Stimulated activated effector memory CD8-positive, alpha-beta T cell treated with anti-CD3 and anti-CD28 coated beads, Interleukin-12 subunit alpha, Interleukin-12 subunit beta, amount 100 ng/mL, for 72 hours (primary cell): Measurements from ENCODE around the gene SLC1A2.

ENCODE experiments used
- ATAC-seq: fragments of 150-1000 bp; cut with Tn5 transposase; 2 replicates; pipeline ENCODE4 v1.10.0; 2021
- DNase-seq, 2 donors: peaks; one replicate each; pipeline ENCODE4 v3.0.0; 2021 to 2022; ENCODE audit warnings: low spot score in 2 of 2
- H3K27ac Mint-ChIP-seq: one replicate; pipeline ENCODE4 v1.8.0; 2022; ENCODE audit warnings: mild to moderate bottlenecking, mixed read lengths
- H3K36me3 Mint-ChIP-seq: one replicate; pipeline ENCODE4 v1.8.0; 2022; ENCODE audit warnings: mild to moderate bottlenecking, mixed read lengths
- H3K4me1 Mint-ChIP-seq: one replicate; pipeline ENCODE4 v1.8.0; 2022; ENCODE audit warnings: mixed read lengths
- H3K4me3 Mint-ChIP-seq: one replicate; pipeline ENCODE4 v1.8.0; 2022; ENCODE audit warnings: mild to moderate bottlenecking, mixed read lengths
- H3K9me3 Mint-ChIP-seq: one replicate; pipeline ENCODE4 v1.8.0; 2022; ENCODE audit warnings: mixed read lengths

SLC1A2 gene

GRCh38 chr11:35241083-35241482, 178.3 kb downstream of the SLC1A2 start:
- H3K27ac Mint-ChIP-seq, result no peak overlapping the region
- peaks cover 6% of the 10 kb centered on the region for H3K36me3 Mint-ChIP-seq
- H3K4me1 Mint-ChIP-seq, result peaks cover 41% of the 10 kb centered on the region
- H3K9me3 Mint-ChIP-seq, result no peaks in the 10 kb centered on the region
- DNase-seq (no peak), ATAC-seq (no peak)
- H3K4me3 Mint-ChIP-seq, result no peak overlapping the region

GRCh38 chr11:35239471-35240075, 179.8 kb downstream of the SLC1A2 start:
- H3K4me1 Mint-ChIP-seq, result peaks cover 50% of the 10 kb centered on the region
- ATAC-seq, result no peak
- DNase-seq, result no peak

GRCh38 chr11:35238882-35239281, 180.5 kb downstream of the SLC1A2 start:
- H3K4me1 Mint-ChIP-seq, result peaks cover 57% of the 10 kb centered on the region
- H3K9me3 Mint-ChIP-seq, result peaks cover 2% of the 10 kb centered on the region
- ATAC-seq, result no peak
- no peak overlapping the region for H3K27ac Mint-ChIP-seq
- H3K4me3 Mint-ChIP-seq, result no peak overlapping the region
- peaks cover 6% of the 10 kb centered on the region for H3K36me3 Mint-ChIP-seq
- no peak for DNase-seq

More at GRCh38 chr11:35239471-35240075, 179.8 kb downstream of the SLC1A2 start:
- H3K36me3 Mint-ChIP-seq, result peaks cover 6% of the 10 kb centered on the region
- no peak overlapping the region for H3K4me3 Mint-ChIP-seq
- no peaks in the 10 kb centered on the region for H3K9me3 Mint-ChIP-seq
- no peak overlapping the region for H3K27ac Mint-ChIP-seq

- H3K4me3 Mint-ChIP-seq, result no peak overlapping the region
- peaks cover 56% of the 10 kb centered on the region for H3K4me1 Mint-ChIP-seq
- peaks cover 10% of the 10 kb centered on the region for H3K36me3 Mint-ChIP-seq
- peaks cover 2% of the 10 kb centered on the region for H3K9me3 Mint-ChIP-seq
- DNase-seq, result peak; percentile 44 to 76
- no peak overlapping the region for H3K27ac Mint-ChIP-seq
- no peak for ATAC-seq
These were observed 181.3 kb downstream of the SLC1A2 start for GRCh38 chr11:35237860-35238715.

GRCh38 chr11:35237351-35237750, 182.0 kb downstream of the SLC1A2 start:
- DNase-seq (no peak), ATAC-seq (no peak)
- Mint-ChIP-seq H3K9me3 (peaks cover 4% of the 10 kb centered on the region), H3K4me1 (peaks cover 49% of the 10 kb centered on the region), H3K27ac (no peak overlapping the region), H3K4me3 (no peak overlapping the region), H3K36me3 (peaks cover 12% of the 10 kb centered on the region)

GRCh38 chr11:35236667-35237003, 182.7 kb downstream of the SLC1A2 start:
- H3K9me3 Mint-ChIP-seq, result peaks cover 4% of the 10 kb centered on the region
- H3K4me1 Mint-ChIP-seq, result peaks cover 45% of the 10 kb centered on the region
- no peak for ATAC-seq
- peaks cover 16% of the 10 kb centered on the region for H3K36me3 Mint-ChIP-seq
- peak overlapping the region; percentile 16 for H3K27ac Mint-ChIP-seq
- no peak overlapping the region for H3K4me3 Mint-ChIP-seq
- DNase-seq, result no peak

- Mint-ChIP-seq H3K36me3 (peaks cover 22% of the 10 kb centered on the region), H3K4me1 (peaks cover 46% of the 10 kb centered on the region), H3K4me3 (no peak overlapping the region), H3K27ac (peak overlapping the region; percentile 16), H3K9me3 (peaks cover 4% of the 10 kb centered on the region)
- DNase-seq (peak in 1 of 2 donors; percentile 64), ATAC-seq (peak; percentile 91)
These were observed 183.3 kb downstream of the SLC1A2 start for GRCh38 chr11:35235936-35236666.

- H3K4me3 Mint-ChIP-seq, result no peak overlapping the region
- DNase-seq, result no peak
- peaks cover 50% of the 10 kb centered on the region for H3K4me1 Mint-ChIP-seq
- peaks cover 4% of the 10 kb centered on the region for H3K9me3 Mint-ChIP-seq
- H3K27ac Mint-ChIP-seq, result peak overlapping the region; percentile 16
- peak; percentile 52 for ATAC-seq
- peaks cover 28% of the 10 kb centered on the region for H3K36me3 Mint-ChIP-seq
These were observed 183.9 kb downstream of the SLC1A2 start for GRCh38 chr11:35235498-35235897.

- Mint-ChIP-seq H3K36me3 (peaks cover 31% of the 10 kb centered on the region), H3K27ac (no peak overlapping the region), H3K4me3 (no peak overlapping the region)
These were observed 184.2 kb downstream of the SLC1A2 start for GRCh38 chr11:35235157-35235468.

GRCh38 chr11:35234460-35235156, 184.8 kb downstream of the SLC1A2 start:
- H3K4me1 Mint-ChIP-seq, result peaks cover 50% of the 10 kb centered on the region
- no peak for DNase-seq

More at GRCh38 chr11:35235157-35235468, 184.2 kb downstream of the SLC1A2 start:
- DNase-seq, result no peak
- no peak for ATAC-seq
- Mint-ChIP-seq H3K4me1 (peaks cover 50% of the 10 kb centered on the region), H3K9me3 (peaks cover 4% of the 10 kb centered on the region)

GRCh38 chr11:35233518-35233917, 185.8 kb downstream of the SLC1A2 start:
- Mint-ChIP-seq H3K27ac (peak overlapping the region; percentile 46), H3K9me3 (peaks cover 4% of the 10 kb centered on the region), H3K36me3 (peaks cover 47% of the 10 kb centered on the region), H3K4me3 (no peak overlapping the region), H3K4me1 (peaks cover 48% of the 10 kb centered on the region)
- DNase-seq (no peak), ATAC-seq (no peak)

More at GRCh38 chr11:35234460-35235156, 184.8 kb downstream of the SLC1A2 start:
- ATAC-seq, result no peak
- no peak overlapping the region for H3K27ac Mint-ChIP-seq
- no peak overlapping the region for H3K4me3 Mint-ChIP-seq
- peaks cover 4% of the 10 kb centered on the region for H3K9me3 Mint-ChIP-seq
- peaks cover 37% of the 10 kb centered on the region for H3K36me3 Mint-ChIP-seq

GRCh38 chr11:35232891-35233330, 186.4 kb downstream of the SLC1A2 start:
- peaks cover 4% of the 10 kb centered on the region for H3K9me3 Mint-ChIP-seq
- ATAC-seq (no peak), DNase-seq (no peak)
- H3K27ac Mint-ChIP-seq, result peak overlapping the region; percentile 46
- H3K36me3 Mint-ChIP-seq, result peaks cover 47% of the 10 kb centered on the region
- H3K4me3 Mint-ChIP-seq, result no peak overlapping the region
- peaks cover 42% of the 10 kb centered on the region for H3K4me1 Mint-ChIP-seq

- ATAC-seq, result no peak
- Mint-ChIP-seq H3K9me3 (peaks cover 4% of the 10 kb centered on the region), H3K36me3 (peaks cover 64% of the 10 kb centered on the region), H3K4me3 (no peak overlapping the region), H3K4me1 (peaks cover 30% of the 10 kb centered on the region), H3K27ac (peak overlapping the region; percentile 50)
- DNase-seq, result no peak
These were observed 188.1 kb downstream of the SLC1A2 start for GRCh38 chr11:35231076-35231860.

- ATAC-seq (no peak), DNase-seq (no peak)
- Mint-ChIP-seq H3K27ac (peak overlapping the region; percentile 50), H3K4me1 (peaks cover 21% of the 10 kb centered on the region), H3K9me3 (peaks cover 4% of the 10 kb centered on the region), H3K36me3 (peaks cover 73% of the 10 kb centered on the region), H3K4me3 (no peak overlapping the region)
These were observed 189.0 kb downstream of the SLC1A2 start for GRCh38 chr11:35230388-35230787.
